HCT116 (cell line): Measurements from ENCODE around the gene RNASEL. TPM values are rescaled to one million over a fixed set of nuclear protein-coding genes. Genes with fewer than 3 reads are reported as not detected.

Experiments
- ATAC-seq: fragments of 200-7000 bp; cut with Tn5 transposase; 2 replicates; pipeline ENCODE4 v1.9.1; 2020; ENCODE audit warnings: mild to moderate bottlenecking, moderate library complexity
- BruUV-seq: library from RNA; stranded (reverse); fragments of 400-500 nt; replicated peaks from 2 replicates; lab custom pipeline; 2021; lab: Mats Ljungman, UMichigan
- CTCF ChIA-PET: fragments of 300-600 bp; sonication (Branson Sonifier 250); formaldehyde crosslinking; loops from one replicate; lab custom pipeline; 2021; ENCODE audit warnings: antibody characterized with exemption; lab: Charles Lee
- POLR2A ChIA-PET: fragments of 300-600, 350-600 bp; sonication (Branson Sonifier 250); formaldehyde crosslinking; loops from one replicate; lab custom pipeline; 2021; ENCODE audit warnings: antibody characterized with exemption; lab: Charles Lee
- RAD21 ChIA-PET, 2 experiments: fragments of 300-600 bp; sonication (Branson Sonifier 250); formaldehyde crosslinking; loops; one replicate each; lab custom pipeline; 2023; ENCODE audit warnings: low total read pairs in 2 of 2; ENCODE audit not compliant: uncharacterized antibody in 2 of 2, unreplicated experiment in 2 of 2, low non-redundant PET in 1 of 2; lab: Charles Lee
- DNase-seq: peaks from one replicate; pipeline ENCODE4 v3.0.0-alpha.2; 2010; ENCODE audit warnings: low read depth, low spot score
- H2AFZ ChIP-seq: fragments of 200-600 bp; shearing (Covaris generic), sonication (generic); 2 replicates; pipeline ENCODE4 v1.6.1; 2017; ENCODE audit warnings: low read depth, mixed run types, mixed read lengths, antibody characterized with exemption, low read length; ENCODE audit not compliant: poor library complexity, severe bottlenecking
- H3K27ac ChIP-seq: 2 replicates; pipeline ENCODE4 v1.5.1; 2012; ENCODE audit warnings: low read depth, low read length
- H3K27me3 ChIP-seq: fragments of 200-600 bp; sonication (generic); 2 replicates; pipeline ENCODE4 v1.6.1; 2016; ENCODE audit warnings: mixed run types, low read length, mixed read lengths; ENCODE audit not compliant: insufficient read depth
- H3K36me3 ChIP-seq, 2 experiments: fragments of 200-500 bp in 1 of 2; fragments of 200-600 bp in 1 of 2; sonication (Bioruptor generic) in 1 of 2; sonication (generic) in 1 of 2; 2 replicates each; pipeline versions ENCODE4 v1.5.1 to v1.6.1; 2014 to 2016; ENCODE audit warnings: low read length in 2 of 2, inconsistent platforms in 1 of 2, mixed read lengths in 1 of 2, mixed run types in 1 of 2; ENCODE audit not compliant: insufficient read depth in 2 of 2, control insufficient read depth in 1 of 2
- H3K4me1 ChIP-seq, 2 experiments: fragments of 200-600 bp in 1 of 2; sonication (generic) in 1 of 2; 2 replicates each; pipeline versions ENCODE4 v1.5.1 to v1.6.1; 2012 to 2017; ENCODE audit warnings: low read length in 2 of 2, inconsistent platforms in 1 of 2, mild to moderate bottlenecking in 1 of 2, mixed read lengths in 1 of 2, mixed run types in 1 of 2, moderate library complexity in 1 of 2; ENCODE audit not compliant: insufficient read depth in 2 of 2, control insufficient read depth in 1 of 2
- H3K4me2 ChIP-seq: fragments of 200-600 bp; sonication (generic); 2 replicates; pipeline ENCODE4 v1.6.1; 2017; ENCODE audit warnings: mixed run types, low read length, mixed read lengths
- H3K4me3 ChIP-seq, 2 experiments: fragments of 200-600 bp in 1 of 2; sonication (generic) in 1 of 2; replicated peaks in 1 of 2; 2 replicates each; pipeline ENCODE4 v1.5.1; 2011 to 2016; ENCODE audit warnings: low read length in 2 of 2, control low read depth in 1 of 2, low read depth in 1 of 2, mild to moderate bottlenecking in 1 of 2, mixed read lengths in 1 of 2, mixed run types in 1 of 2
- H3K79me2 ChIP-seq: fragments of 200-600 bp; sonication (generic); 2 replicates; pipeline ENCODE4 v1.6.1; 2017; ENCODE audit warnings: mild to moderate bottlenecking, mixed run types, low read length, moderate library complexity, mixed read lengths; ENCODE audit not compliant: insufficient read depth
- H3K9ac ChIP-seq: fragments of 200-600 bp; sonication (generic); 2 replicates; pipeline ENCODE4 v1.6.1; 2016; ENCODE audit warnings: low read length, mixed read lengths
- H3K9me2 ChIP-seq: fragments of 200-600 bp; sonication (generic), shearing (Covaris generic); 2 replicates; pipeline ENCODE4 v1.6.1; 2017; ENCODE audit warnings: mixed run types, mild to moderate bottlenecking, moderate library complexity; ENCODE audit not compliant: insufficient read depth
- H3K9me3 ChIP-seq, 2 experiments: fragments of 200-500 bp in 1 of 2; fragments of 200-600 bp in 1 of 2; sonication (Bioruptor generic) in 1 of 2; sonication (generic) in 1 of 2; 2 replicates each; pipeline ENCODE4 v1.6.1; 2014 to 2017; ENCODE audit warnings: low read length in 2 of 2, mixed read lengths in 2 of 2, inconsistent platforms in 1 of 2, low read depth in 1 of 2, mild to moderate bottlenecking in 1 of 2, mixed run types in 1 of 2, moderate library complexity in 1 of 2; ENCODE audit not compliant: control insufficient read depth in 1 of 2, insufficient read depth in 1 of 2
- H4K20me1 ChIP-seq: fragments of 200-600 bp; sonication (generic), shearing (Covaris generic); 2 replicates; pipeline ENCODE4 v1.6.1; 2017; ENCODE audit warnings: mixed run types, mild to moderate bottlenecking, moderate library complexity; ENCODE audit not compliant: insufficient read depth
- CBX3 ChIP-seq: IDR thresholded peaks from 2 replicates; pipeline ENCODE4 v1.6.1; 2012; ENCODE audit warnings: low read depth
- CEBPB ChIP-seq: IDR thresholded peaks from 2 replicates; pipeline ENCODE4 v1.6.1; 2012; ENCODE audit warnings: low read depth
- EGR1 ChIP-seq: IDR thresholded peaks from 2 replicates; pipeline ENCODE4 v1.6.1; 2012; ENCODE audit warnings: low read depth
- ELF1 ChIP-seq: IDR thresholded peaks from 2 replicates; pipeline ENCODE4 v1.6.1; 2012; ENCODE audit warnings: low read depth, borderline replicate concordance
- EZH2 ChIP-seq: fragments of 200-600 bp; sonication (generic); IDR thresholded peaks from 2 replicates; pipeline ENCODE4 v1.6.1; 2017; ENCODE audit warnings: antibody characterized with exemption, mixed run types
- EZH2phosphoT487 ChIP-seq: fragments of 200-600 bp; IDR thresholded peaks from 2 replicates; pipeline ENCODE4 v1.6.1; 2018; ENCODE audit warnings: antibody characterized with exemption, borderline replicate concordance
- FOSL1 ChIP-seq: IDR thresholded peaks from 2 replicates; pipeline ENCODE4 v1.6.1; 2012; ENCODE audit warnings: low read depth
- POLR2A ChIP-seq: IDR thresholded peaks from 2 replicates; pipeline ENCODE4 v1.7.0; 2011; ENCODE audit warnings: borderline replicate concordance; ENCODE audit not compliant: insufficient read depth, insufficient read length; ENCODE audit errors: extremely low read depth
- POLR2AphosphoS5 ChIP-seq: IDR thresholded peaks from 2 replicates; pipeline ENCODE4 v1.6.1; 2011; ENCODE audit warnings: mild to moderate bottlenecking, low read depth, low read length, moderate library complexity
- SIN3A ChIP-seq: IDR thresholded peaks from 2 replicates; pipeline ENCODE4 v1.6.1; 2012; ENCODE audit warnings: low read depth
- SP1 ChIP-seq: IDR thresholded peaks from 2 replicates; pipeline ENCODE4 v1.6.1; 2012; ENCODE audit warnings: low read depth
- SRF ChIP-seq: IDR thresholded peaks from 2 replicates; pipeline ENCODE4 v1.6.1; 2012; ENCODE audit warnings: low read depth
- TCF7L2 ChIP-seq: IDR thresholded peaks from 2 replicates; pipeline ENCODE4 v1.7.0; 2011; ENCODE audit warnings: borderline replicate concordance, inconsistent platforms; ENCODE audit not compliant: insufficient read depth, insufficient read length; ENCODE audit errors: extremely low read depth
- YY1 ChIP-seq: IDR thresholded peaks from 2 replicates; pipeline ENCODE4 v1.6.1; 2011; ENCODE audit warnings: low read length, low read depth, moderate library complexity, mild to moderate bottlenecking; ENCODE audit not compliant: insufficient replicate concordance; ENCODE audit errors: extremely low read depth
- ZFX ChIP-seq: fragments of 450-650 bp; IDR thresholded peaks from 2 replicates; pipeline ENCODE4 v1.6.1; 2017
- intact Hi-C: fragments of 100-400 bp; cut with micrococcal nuclease; formaldehyde crosslinking; loops from 2 replicates; pipeline ENCODE4 v1.10.0; 2022
- total RNA-seq: library from RNA; stranded (reverse); gene quantifications from one replicate; pipeline ENCODE4 v1.2.1, GENCODE V29; 2021; ENCODE audit not compliant: unreplicated experiment
- TF ChIP-seq, protein P1 (sequence below): IDR thresholded peaks from 2 replicates; pipeline ENCODE4 v1.6.1; 2012; ENCODE audit warnings: low read depth
- TF ChIP-seq, protein P2 (sequence below): IDR thresholded peaks from 2 replicates; pipeline ENCODE4 v1.6.1; 2011; ENCODE audit warnings: mild to moderate bottlenecking, low read length, moderate library complexity; ENCODE audit not compliant: insufficient replicate concordance; ENCODE audit errors: extremely low read depth
- TF ChIP-seq, protein P3 (sequence below): IDR thresholded peaks from 2 replicates; pipeline ENCODE4 v1.6.1; 2012

The RNASEL gene
- total RNA-seq, 1 experiment from 2014 or later: 2.9 TPM

DNA sequence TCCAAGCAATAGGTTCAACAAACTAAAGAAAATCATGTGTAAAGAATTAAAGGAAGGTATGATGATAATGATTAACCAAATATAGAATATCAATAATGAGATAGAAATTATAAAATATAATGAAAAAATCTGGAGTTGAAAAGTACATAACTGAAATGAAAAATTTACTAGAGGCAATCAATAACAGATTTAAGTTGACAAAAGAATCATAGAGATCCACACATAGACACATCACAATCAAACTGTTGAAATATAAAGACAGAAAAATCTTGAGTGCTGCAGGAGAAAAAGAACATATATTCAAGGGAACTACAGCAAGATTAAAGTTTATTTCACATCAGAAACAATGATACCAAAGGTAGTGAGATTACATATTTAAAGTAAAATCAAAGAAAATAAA lies 63.7 kb downstream of the RNASEL start:
- TF ChIP-seq POLR2AphosphoS5: no peak
- TF ChIP-seq SRF: no peak
- TF ChIP-seq EGR1: no peak
- TF ChIP-seq, protein P1, sequence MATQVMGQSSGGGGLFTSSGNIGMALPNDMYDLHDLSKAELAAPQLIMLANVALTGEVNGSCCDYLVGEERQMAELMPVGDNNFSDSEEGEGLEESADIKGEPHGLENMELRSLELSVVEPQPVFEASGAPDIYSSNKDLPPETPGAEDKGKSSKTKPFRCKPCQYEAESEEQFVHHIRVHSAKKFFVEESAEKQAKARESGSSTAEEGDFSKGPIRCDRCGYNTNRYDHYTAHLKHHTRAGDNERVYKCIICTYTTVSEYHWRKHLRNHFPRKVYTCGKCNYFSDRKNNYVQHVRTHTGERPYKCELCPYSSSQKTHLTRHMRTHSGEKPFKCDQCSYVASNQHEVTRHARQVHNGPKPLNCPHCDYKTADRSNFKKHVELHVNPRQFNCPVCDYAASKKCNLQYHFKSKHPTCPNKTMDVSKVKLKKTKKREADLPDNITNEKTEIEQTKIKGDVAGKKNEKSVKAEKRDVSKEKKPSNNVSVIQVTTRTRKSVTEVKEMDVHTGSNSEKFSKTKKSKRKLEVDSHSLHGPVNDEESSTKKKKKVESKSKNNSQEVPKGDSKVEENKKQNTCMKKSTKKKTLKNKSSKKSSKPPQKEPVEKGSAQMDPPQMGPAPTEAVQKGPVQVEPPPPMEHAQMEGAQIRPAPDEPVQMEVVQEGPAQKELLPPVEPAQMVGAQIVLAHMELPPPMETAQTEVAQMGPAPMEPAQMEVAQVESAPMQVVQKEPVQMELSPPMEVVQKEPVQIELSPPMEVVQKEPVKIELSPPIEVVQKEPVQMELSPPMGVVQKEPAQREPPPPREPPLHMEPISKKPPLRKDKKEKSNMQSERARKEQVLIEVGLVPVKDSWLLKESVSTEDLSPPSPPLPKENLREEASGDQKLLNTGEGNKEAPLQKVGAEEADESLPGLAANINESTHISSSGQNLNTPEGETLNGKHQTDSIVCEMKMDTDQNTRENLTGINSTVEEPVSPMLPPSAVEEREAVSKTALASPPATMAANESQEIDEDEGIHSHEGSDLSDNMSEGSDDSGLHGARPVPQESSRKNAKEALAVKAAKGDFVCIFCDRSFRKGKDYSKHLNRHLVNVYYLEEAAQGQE: no peak
- TF ChIP-seq SP1: no peak
- TF ChIP-seq YY1: no peak
- no peak for TF ChIP-seq SIN3A
- TF ChIP-seq CBX3: no peak
- TF ChIP-seq, protein P2, sequence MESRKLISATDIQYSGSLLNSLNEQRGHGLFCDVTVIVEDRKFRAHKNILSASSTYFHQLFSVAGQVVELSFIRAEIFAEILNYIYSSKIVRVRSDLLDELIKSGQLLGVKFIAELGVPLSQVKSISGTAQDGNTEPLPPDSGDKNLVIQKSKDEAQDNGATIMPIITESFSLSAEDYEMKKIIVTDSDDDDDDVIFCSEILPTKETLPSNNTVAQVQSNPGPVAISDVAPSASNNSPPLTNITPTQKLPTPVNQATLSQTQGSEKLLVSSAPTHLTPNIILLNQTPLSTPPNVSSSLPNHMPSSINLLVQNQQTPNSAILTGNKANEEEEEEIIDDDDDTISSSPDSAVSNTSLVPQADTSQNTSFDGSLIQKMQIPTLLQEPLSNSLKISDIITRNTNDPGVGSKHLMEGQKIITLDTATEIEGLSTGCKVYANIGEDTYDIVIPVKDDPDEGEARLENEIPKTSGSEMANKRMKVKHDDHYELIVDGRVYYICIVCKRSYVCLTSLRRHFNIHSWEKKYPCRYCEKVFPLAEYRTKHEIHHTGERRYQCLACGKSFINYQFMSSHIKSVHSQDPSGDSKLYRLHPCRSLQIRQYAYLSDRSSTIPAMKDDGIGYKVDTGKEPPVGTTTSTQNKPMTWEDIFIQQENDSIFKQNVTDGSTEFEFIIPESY: no peak
- TF ChIP-seq, protein P3, sequence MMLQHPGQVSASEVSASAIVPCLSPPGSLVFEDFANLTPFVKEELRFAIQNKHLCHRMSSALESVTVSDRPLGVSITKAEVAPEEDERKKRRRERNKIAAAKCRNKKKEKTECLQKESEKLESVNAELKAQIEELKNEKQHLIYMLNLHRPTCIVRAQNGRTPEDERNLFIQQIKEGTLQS: no peak
- no peak for TF ChIP-seq CEBPB
- no peak for TF ChIP-seq EZH2
- no peak for TF ChIP-seq EZH2phosphoT487
- TF ChIP-seq FOSL1: no peak
- no peak for TF ChIP-seq TCF7L2
- TF ChIP-seq POLR2A: no peak
- no peak for TF ChIP-seq ELF1
- no peak for TF ChIP-seq ZFX
- H3K4me2 ChIP-seq: no peak overlapping the region

More for the DNA sequence above, 63.7 kb downstream of the RNASEL start:
- ChIA-PET RAD21 (no interaction called here), CTCF (no interaction called here), POLR2A (no interaction called here)
- Histone ChIP-seq H3K36me3 (no peaks in the 10 kb centered on the region), H3K9me3 (no peaks in the 10 kb centered on the region), H3K27ac (no peak overlapping the region), H3K9ac (no peak overlapping the region), H4K20me1 (no peaks in the 10 kb centered on the region), H2AFZ (no peak overlapping the region), H3K79me2 (no peaks in the 10 kb centered on the region), H3K4me3 (no peak overlapping the region), H3K9me2 (no peaks in the 10 kb centered on the region), H3K27me3 (no peaks in the 10 kb centered on the region), H3K4me1 (no peaks in the 10 kb centered on the region)
- no TSS peak for BruUV-seq
- intact Hi-C loops: no loop called here
- no peak for DNase-seq
- no peak for ATAC-seq
